NT2/D1 (cell line): ENCODE measurements around the gene CYP51A1.

Experiments used
- SUZ12 ChIP-seq: IDR thresholded peaks from 2 replicates; pipeline ENCODE4 v1.6.1; 2011; ENCODE audit not compliant: insufficient read length, insufficient read depth; ENCODE audit errors: extremely low read depth
- YY1 ChIP-seq: IDR thresholded peaks from 2 replicates; pipeline ENCODE4 v1.6.1; 2011; ENCODE audit not compliant: insufficient read length, insufficient read depth
- ZNF274 ChIP-seq: IDR thresholded peaks from 2 replicates; pipeline ENCODE4 v1.6.1; 2011; ENCODE audit warnings: mild to moderate bottlenecking, low read depth, low read length

DNA sequence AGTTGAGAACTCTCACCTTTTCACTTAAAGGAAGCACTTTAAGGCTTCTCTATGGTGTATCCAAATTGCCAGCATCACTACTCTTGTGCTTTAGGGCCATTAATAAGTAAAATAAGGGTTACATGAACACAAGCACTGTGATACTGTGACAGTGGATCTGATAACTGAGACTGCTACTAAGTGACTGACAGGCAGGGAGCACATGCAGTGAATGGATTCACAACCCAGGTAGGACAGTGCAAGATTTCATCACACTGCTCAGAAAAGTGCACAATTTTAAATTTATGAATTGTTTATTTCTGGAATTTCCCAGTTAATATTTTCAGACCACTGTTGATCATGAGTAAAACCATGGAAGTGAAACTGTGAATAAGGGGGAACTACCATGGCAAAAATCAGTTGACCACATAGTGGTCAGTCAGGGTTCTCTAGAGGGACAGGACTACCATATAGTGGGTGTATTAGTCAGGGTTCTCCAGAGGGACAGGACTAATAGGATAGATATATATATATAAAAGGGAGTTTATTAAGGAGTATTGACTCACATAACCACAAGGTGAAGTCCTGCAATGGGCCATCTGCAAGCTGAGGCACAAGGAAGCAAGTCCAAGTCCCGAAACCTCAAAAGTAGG, 20.9 kb upstream of the CYP51A1 start:
- no peak for TF ChIP-seq SUZ12
- TF ChIP-seq YY1: no peak
- TF ChIP-seq ZNF274: no peak
